Breast epithelium (tissue), 3 donors: ENCODE data around the gene KIZ.

Source experiments
- POLR2A ChIP-seq: fragments of 450-650 bp; IDR thresholded peaks from one replicate; pipeline ENCODE4 v1.6.1; 2016; ENCODE audit warnings: antibody characterized with exemption, mild to moderate bottlenecking, moderate library complexity
- POLR2AphosphoS5 ChIP-seq, 3 donors: sonication (generic); formaldehyde crosslinking; IDR thresholded peaks; one replicate each; pipeline ENCODE4 v1.6.1; 2017; ENCODE audit warnings: antibody characterized with exemption in 3 of 3
- TF ChIP-seq, protein P1 (sequence below), 3 donors: fragments of 450-650 bp; IDR thresholded peaks; one replicate each; pipeline ENCODE4 v1.5.1; 2016 to 2017; ENCODE audit warnings: antibody characterized with exemption in 3 of 3, mild to moderate bottlenecking in 3 of 3, moderate library complexity in 3 of 3

- TF ChIP-seq, protein P1, sequence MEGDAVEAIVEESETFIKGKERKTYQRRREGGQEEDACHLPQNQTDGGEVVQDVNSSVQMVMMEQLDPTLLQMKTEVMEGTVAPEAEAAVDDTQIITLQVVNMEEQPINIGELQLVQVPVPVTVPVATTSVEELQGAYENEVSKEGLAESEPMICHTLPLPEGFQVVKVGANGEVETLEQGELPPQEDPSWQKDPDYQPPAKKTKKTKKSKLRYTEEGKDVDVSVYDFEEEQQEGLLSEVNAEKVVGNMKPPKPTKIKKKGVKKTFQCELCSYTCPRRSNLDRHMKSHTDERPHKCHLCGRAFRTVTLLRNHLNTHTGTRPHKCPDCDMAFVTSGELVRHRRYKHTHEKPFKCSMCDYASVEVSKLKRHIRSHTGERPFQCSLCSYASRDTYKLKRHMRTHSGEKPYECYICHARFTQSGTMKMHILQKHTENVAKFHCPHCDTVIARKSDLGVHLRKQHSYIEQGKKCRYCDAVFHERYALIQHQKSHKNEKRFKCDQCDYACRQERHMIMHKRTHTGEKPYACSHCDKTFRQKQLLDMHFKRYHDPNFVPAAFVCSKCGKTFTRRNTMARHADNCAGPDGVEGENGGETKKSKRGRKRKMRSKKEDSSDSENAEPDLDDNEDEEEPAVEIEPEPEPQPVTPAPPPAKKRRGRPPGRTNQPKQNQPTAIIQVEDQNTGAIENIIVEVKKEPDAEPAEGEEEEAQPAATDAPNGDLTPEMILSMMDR (IDR thresholded peaks at IDR 0.05), result no peak
- TF ChIP-seq POLR2AphosphoS5 (IDR thresholded peaks at IDR 0.05) (no peak), POLR2A (no peak)
Observed at GRCh38 chr20:21230686-21231085, 104.8 kb downstream of the KIZ start.
